ENCODE results near the gene SMAP2.

DNA sequence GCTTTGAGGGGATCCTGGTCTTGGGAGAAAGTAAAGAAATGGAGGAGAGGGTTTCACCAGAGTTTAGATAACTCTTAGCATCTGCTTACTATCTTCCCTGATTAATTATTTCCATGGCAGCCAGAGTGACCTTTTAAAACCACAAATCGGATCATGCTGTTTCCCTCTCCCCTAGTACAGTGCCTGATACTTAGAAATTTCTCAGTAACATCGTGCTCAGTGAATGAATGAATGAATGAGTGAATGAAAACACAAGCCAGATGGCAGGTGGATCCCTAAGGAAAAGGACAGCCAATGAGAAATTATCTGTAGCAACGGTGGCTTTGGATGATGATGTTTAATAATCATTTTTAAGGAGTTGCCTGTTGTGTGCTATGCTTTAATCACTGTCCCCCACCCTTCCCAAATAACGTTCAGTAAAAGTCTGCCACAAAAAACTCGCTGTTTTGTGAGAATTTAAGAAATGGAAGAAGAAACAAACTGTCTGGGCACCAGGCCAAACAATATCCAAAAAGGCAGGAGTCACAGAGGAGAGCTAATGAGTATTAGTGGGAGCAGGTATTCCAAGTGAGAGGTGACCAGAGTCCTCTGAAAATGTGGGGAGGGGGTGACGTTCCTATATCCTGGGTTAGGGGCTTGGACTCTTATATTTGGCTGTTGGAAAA is 737 bp upstream of the SMAP2 start:
- TF ChIP-seq POLR2A (IDR thresholded peaks at IDR 0.05; ENCODE audit: low read length), result no peak
- TF ChIP-seq GATA1 (IDR thresholded peaks at IDR 0.05; ENCODE audit: low read depth, low read length), result no peak

Measured in erythroblast (primary cell).